SKM-1 treated with dmso at 0.1 percent for 144 hours (cell line): ENCODE measurements around the gene HS2ST1.
"Not testable (repeated sequence)": the region's sequence is repeated elsewhere in the genome, so short reads cannot be mapped to it uniquely, and the experiment has no call there.

Experiments
- DNase-seq: peaks from one replicate; lab custom pipeline; 2025; ENCODE audit not compliant: unreplicated experiment; lab: John Stamatoyannopoulos, UW

Gene HS2ST1

GRCh38 chr1:86924324-86924960 is 10.0 kb downstream of the HS2ST1 start:
- DNase-seq = no peak

GRCh38 chr1:86925742-86926141 is 11.3 kb downstream of the HS2ST1 start:
- no peak for DNase-seq

- no peak for DNase-seq
These were observed 12.4 kb downstream of the HS2ST1 start for GRCh38 chr1:86926883-86927282.

- DNase-seq = no peak
These were observed 14.4 kb downstream of the HS2ST1 start for GRCh38 chr1:86928819-86929218.

- DNase-seq = no peak
These were observed 18.6 kb downstream of the HS2ST1 start for GRCh38 chr1:86933051-86933450.

GRCh38 chr1:86933562-86934377 is 19.3 kb downstream of the HS2ST1 start:
- DNase-seq = no peak

GRCh38 chr1:86938450-86938849 is 24.0 kb downstream of the HS2ST1 start:
- no peak for DNase-seq

GRCh38 chr1:86938855-86939254 is 24.4 kb downstream of the HS2ST1 start:
- DNase-seq = no peak

- no peak for DNase-seq
These were observed 25.0 kb downstream of the HS2ST1 start for GRCh38 chr1:86939406-86939805.

GRCh38 chr1:86940599-86940998 is 26.2 kb downstream of the HS2ST1 start:
- DNase-seq = no peak

GRCh38 chr1:86942042-86942441 is 27.6 kb downstream of the HS2ST1 start:
- DNase-seq = no peak

- no peak for DNase-seq
These were observed 28.3 kb downstream of the HS2ST1 start for GRCh38 chr1:86942743-86943142.

- DNase-seq = no peak
These were observed 33.8 kb downstream of the HS2ST1 start for GRCh38 chr1:86948212-86948611.

- no peak for DNase-seq
These were observed 36.4 kb downstream of the HS2ST1 start for GRCh38 chr1:86950712-86951419.

GRCh38 chr1:86951430-86951829 is 37.0 kb downstream of the HS2ST1 start:
- no peak for DNase-seq

- DNase-seq = no peak
These were observed 38.7 kb downstream of the HS2ST1 start for GRCh38 chr1:86953167-86953566.

- no peak for DNase-seq
These were observed 41.2 kb downstream of the HS2ST1 start for GRCh38 chr1:86955678-86956077.

- DNase-seq = no peak
These were observed 41.8 kb downstream of the HS2ST1 start for GRCh38 chr1:86956221-86956620.

- DNase-seq = no peak
These were observed 42.8 kb downstream of the HS2ST1 start for GRCh38 chr1:86957221-86957620.

- no peak for DNase-seq
These were observed 46.1 kb downstream of the HS2ST1 start for GRCh38 chr1:86960548-86960947.

- not testable (repeated sequence) for DNase-seq
These were observed 49.4 kb downstream of the HS2ST1 start for GRCh38 chr1:86963841-86964240.
